ENCODE measurements around the gene RCN1.

- TF ChIP-seq CTCF (optimal IDR thresholded peaks at IDR 0.05 in 1 of 3, IDR thresholded peaks at IDR 0.05 in 1 of 3, conservative IDR thresholded peaks at IDR 0.05 in 1 of 3; ENCODE audit: extremely low read depth in 1 of 3, insufficient read depth in 2 of 3, low read length in 3 of 3) (no peak), EZH2 (IDR thresholded peaks at IDR 0.05; ENCODE audit: low read length) (no peak)
These were observed 10.4 kb upstream of the RCN1 start for GRCh38 chr11:32080361-32080980.

Data from keratinocyte (primary cell).